Hypothalamus (tissue), 51 donors: ENCODE data around the gene MAP9.
"Not testable (repeated sequence)": the region's sequence is repeated elsewhere in the genome, so short reads cannot be mapped to it uniquely, and the experiment has no call there.

Experiments
- DNase-seq, 51 donors: peaks; one replicate each; lab custom pipeline; 2025; lab: John Stamatoyannopoulos, UW

Gene MAP9

DNA sequence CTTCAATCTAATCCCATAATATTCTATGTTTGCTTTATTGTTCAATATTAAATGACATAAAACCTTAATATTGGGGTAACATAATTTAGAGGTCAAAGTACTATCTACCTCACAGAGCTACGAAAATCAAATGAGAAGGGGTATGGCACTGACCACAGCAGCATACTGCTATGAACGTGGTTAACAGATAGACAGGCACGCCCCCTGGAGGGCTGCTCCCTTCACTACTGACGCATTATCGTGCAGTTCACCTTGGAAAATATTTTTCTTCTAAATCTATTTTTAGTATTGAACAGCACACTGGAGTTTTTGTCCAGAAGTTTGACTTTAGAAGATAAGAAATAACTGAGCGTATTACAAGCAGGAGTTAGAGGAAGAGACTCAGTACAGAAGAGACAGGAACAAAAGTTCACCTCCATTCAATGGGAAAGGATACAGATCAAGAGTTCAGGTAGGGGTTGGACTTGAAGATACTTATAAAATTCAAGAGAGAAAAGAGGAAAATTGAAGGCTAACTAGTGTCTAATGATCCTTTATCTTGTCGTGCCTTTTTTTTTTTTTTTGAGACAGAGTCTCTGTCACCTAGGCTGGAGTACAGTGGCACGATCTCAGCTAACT lies 22.7 kb downstream of the MAP9 start:
- DNase-seq = peak in 21 of 51 donors; percentile 0 to 46 (median 11)

DNA sequence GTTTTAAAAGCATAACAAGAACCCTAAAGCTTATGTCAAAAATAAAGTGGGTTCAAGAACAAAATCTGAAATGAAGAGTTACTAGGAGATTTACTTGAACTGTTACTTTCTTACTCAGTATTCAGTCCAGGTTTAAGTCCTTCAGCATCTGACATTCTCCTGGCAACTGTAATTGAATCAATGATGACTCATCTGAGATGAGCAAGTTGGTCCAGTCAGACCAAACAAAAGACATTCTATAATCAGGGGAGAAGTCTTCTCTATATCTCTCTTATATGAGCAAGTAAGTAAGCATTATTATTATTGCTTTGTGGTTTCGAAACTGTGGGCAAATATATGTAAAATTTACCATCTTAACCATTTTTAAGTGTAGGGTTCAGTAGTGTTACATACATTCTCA lies 34.6 kb downstream of the MAP9 start:
- DNase-seq = no peak

DNA sequence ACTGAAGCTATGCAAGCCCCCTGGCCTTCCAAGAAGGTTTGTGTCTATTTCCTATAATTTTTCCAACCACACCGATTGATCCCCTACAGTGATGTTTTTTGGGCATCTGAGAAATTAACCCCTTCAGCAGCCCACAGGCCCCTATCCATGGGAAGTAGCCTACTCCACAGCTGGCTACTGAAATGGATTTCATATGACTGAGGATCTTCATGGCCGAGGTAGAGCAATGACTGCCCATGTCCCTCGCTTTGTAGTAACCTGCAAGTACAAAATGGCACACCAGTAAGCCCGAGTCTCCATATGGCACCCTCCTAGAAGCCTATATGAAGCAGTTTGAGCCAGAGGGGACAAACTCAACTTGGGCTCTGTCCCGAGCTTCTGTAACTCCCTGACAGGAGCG lies 36.8 kb downstream of the MAP9 start:
- DNase-seq = no peak

DNA sequence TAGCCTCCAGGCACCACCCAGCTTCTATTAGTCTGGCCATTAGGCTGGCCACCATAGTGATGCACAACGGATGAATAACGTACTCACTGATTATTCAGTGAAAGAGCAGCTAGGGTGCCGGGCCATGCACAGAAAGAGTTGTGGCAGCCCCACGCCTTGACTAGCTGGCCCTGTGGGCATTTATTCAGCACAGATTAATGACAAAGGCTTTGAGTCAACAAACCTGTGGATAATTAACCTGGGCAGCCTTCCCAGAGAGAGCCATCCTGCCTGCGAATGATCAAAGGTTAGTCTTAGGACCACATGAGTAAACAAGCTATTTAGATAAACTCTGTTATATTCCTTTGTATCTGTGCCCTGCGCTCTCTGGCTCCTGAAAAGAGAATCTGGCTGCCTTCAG lies 37.2 kb downstream of the MAP9 start:
- no peak for DNase-seq

DNA sequence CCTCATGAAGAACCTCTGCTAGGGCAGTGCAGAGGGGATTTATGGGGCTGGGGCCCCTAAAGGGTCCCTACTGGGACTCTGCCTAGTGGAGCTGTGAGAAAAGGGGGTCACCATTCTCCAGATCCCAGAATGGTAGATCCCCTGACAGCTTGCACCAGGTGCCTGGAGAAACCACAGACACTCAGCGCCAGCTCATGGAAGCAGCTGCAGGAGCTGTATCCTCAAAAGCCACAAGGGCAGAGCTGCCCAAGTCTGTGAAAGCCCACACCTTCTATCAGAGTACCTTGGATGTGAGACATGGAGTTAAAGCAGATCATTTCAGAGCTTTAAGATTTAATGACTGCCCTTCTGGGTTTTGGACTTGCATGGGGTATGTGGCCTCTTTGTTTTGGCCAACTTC lies 38.6 kb downstream of the MAP9 start:
- no peak for DNase-seq

DNA sequence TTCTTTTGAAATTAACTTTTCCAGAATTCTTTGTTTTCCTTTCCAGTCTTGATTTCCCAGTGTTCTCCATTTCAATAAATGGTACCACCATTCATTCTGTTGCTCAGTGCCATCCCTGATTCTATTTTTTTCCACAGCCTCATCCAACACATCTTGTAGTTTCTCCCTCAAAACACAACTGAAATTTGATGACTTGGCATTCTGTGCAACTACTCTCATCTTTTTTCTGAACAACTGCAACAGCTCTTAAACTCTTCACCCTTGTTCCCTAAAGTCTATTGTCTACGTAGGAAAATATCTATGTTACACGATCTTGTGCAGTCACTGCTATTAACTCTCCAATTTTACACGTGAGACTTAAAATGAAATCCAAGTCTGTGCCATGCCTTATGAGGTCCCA lies 40.5 kb downstream of the MAP9 start:
- DNase-seq = no peak

DNA sequence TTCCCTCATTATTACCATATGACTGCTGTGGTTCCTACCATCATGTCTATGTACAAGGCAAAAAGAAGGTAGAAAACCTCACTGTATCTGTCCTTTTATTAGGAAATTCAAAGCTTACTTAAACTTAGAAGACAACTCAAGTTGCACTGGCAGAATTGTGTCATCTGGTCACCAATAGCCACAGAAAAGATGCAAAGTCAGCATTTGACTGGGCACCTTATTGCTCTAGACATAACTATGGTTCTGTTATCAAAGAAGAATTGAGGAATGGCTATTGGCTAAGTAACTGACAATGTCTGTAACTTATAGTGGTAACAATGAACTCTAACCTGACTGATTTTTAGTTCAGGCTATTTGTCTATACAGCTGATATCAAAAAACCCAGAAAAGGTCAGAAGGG lies 45.3 kb downstream of the MAP9 start:
- no peak for DNase-seq

DNA sequence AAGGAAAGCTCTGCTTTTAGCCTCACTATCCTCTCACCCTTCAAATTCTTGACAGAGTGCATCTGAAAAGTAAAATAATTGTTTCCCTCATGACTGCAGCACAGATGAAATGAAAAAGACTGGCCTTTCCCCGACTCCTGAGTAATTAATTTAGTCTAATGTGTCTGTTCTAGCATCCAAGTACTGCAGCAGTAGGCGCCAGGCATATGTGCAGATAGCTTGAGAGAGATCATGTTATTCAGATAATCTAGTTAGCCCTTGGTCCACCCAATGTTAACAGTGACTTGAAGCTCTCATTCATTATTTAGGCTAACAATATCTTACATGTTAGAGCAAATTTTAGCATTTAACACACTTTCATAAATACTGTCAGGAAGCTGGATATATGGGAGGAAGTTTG lies 54.0 kb downstream of the MAP9 start:
- no peak for DNase-seq

DNA sequence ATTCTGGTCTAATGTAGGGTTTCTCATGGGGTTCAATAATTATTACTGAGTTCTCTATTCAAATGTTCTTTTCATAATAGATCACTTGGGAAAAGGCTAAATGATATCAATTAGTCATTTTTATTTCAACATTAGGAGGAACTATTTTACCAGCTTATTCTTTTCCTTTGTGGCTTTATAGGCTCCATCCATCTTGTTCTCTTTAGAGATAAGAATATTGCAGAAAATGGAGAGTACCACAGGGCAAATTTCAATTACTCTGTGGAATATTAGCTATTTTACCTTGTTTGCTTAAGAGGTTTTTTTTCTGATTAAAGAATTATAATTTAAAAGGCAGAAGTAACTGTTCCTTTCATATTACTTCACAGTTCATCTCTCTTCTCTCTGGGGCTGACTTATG lies 55.8 kb downstream of the MAP9 start:
- DNase-seq = no peak

DNA sequence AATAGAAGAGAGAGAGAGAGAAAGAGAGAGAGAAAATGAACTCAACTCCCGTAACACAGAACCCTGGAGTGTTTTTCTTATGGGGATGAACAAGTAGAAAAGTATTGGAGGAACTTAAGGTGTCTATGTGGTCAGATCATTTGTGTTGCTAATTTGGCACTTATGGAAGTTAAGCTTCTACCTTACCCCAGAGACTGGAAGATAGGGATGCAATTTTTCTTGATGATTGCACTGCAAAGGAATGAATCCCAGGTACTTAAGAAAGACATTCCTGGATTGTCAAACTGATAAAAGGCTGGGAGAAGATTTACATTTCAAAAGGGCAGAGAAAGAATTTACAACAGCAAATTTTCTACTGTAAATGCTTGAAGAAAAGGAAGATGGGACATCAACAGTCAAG lies 57.2 kb downstream of the MAP9 start:
- no peak for DNase-seq

DNA sequence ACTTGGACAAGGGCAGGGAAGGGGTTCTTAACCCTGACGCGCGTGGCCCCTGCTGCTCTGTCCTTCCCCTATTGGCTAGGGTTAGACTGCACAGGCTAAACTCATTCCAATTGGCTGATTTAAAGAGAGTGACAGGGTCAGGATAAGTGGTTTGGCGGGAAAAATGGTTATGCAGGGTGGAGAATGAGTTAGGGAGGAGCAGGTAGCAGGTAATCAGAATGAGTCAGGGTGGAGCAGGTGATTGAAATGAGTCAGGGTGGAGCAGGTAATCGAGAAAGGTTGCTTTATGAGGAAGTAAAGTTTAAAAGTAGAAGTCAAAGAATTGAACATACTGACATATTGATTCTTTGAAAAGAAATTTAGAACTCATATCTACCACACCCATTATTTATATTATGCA lies 64.7 kb downstream of the MAP9 start:
- DNase-seq = not testable (repeated sequence)

DNA sequence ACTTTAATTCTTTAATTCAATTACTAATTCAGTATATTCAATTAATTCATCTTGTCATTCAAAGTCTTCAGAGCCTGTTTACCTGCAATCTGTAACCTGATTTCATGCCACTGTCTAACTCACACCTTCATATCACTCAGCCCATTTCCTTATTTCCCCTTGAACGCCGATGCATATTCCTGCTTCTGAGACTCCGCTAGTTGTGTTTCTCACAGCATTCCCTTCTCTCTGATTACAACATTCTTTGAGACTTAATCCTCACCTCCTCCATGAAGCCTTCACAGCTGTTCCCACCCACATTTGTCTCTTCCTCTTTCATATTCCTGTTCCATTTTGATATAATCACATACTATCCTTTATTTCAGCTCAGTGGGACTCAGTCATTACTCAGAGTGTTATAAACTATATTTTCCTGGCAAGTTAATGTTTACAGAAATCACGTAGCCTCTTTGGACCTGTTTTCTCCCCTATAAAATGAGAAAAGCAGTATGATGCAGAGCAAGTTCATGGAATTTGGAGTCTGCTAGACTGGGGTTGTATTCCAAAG lies 69.0 kb downstream of the MAP9 start:
- DNase-seq = no peak

DNA sequence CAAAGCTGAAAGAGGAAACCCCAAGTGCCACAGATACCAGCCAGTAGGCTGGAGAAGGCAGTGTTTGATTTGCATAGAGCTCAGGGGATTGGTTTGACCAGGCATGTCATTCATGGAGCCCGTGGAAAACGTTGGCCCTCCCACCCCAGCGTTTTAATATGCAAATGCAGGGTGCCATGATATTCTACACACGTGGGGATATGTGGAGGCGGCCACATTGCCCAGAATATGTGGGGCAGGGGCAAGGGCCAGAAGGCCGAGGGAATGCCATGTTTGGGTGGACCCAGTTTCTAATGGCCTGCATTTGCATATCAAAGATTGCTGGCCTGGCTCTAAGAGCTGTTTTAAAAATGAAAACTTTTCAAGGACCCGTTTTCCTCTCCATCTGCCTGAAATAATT lies 71.1 kb downstream of the MAP9 start:
- no peak for DNase-seq

DNA sequence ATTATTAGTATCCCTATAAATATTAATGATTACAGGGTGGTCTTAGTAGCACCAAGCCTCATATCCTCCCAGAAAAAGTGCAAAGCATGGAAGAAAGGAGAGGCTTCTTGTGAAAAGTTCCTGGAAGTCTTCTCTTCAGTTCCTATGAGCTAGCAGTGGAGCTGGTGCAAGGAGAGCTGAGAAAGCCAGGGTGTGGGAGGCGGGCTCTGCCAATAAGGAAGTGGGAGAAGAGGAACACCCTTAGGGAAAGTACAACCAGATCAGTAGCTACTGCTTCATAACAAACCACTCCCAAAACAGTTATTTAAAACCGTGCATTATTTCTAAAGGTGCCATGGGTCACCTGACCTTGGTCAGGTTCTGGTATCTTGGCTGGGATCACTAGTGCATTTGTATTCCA lies 72.4 kb downstream of the MAP9 start:
- no peak for DNase-seq

DNA sequence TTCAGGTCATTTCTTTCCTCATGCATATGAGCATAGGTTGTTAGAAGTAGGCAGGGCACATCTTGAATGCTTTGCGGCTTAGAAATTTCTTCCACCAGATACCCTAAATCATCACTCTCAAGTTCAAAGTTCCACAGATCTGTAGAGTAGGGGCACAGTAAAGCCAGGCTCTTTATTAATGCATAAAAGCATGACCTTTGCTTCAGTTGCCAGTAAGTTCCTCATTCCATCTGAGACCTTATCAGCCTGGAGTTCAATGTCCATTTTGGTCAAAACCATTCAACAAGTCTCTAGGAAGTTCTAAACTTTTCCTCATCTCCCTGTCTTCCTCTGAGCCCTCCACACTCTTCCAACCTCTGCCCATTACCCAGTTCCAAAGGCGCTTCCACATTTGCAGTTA lies 77.7 kb downstream of the MAP9 start:
- DNase-seq = no peak
